GM12872 (cell line): ENCODE measurements around the gene MC1R.

Source experiments
- CTCF ChIP-seq: IDR thresholded peaks from 3 replicates; pipeline ENCODE4 v1.5.1; 2011; ENCODE audit warnings: low read depth, mild to moderate bottlenecking, low read length, moderate library complexity; ENCODE audit not compliant: insufficient read depth

MC1R gene

DNA sequence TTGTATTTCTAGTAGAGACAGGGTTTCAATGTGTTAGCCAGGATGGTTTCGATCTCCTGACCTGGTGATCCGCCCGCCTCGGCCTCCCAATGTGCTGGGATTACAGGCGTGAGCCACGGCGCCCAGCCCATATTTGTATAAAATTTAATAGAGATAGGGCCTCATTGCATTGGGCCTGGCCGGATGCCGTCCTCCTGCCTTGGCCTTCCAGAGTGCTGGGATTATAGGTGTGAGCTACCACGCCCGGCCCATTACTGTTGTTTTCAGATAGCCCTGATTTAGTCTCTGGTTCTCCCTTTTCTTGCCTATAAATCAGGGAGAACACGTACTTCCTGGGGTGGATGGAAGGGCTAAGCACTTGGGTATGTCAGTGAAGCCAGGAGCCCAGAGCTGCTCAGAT lies 33.4 kb downstream of the MC1R start:
- TF ChIP-seq CTCF: no peak

- TF ChIP-seq CTCF: no peak
These were observed 33.9 kb downstream of the MC1R start for GRCh38 chr16:89952551-89952950.

DNA sequence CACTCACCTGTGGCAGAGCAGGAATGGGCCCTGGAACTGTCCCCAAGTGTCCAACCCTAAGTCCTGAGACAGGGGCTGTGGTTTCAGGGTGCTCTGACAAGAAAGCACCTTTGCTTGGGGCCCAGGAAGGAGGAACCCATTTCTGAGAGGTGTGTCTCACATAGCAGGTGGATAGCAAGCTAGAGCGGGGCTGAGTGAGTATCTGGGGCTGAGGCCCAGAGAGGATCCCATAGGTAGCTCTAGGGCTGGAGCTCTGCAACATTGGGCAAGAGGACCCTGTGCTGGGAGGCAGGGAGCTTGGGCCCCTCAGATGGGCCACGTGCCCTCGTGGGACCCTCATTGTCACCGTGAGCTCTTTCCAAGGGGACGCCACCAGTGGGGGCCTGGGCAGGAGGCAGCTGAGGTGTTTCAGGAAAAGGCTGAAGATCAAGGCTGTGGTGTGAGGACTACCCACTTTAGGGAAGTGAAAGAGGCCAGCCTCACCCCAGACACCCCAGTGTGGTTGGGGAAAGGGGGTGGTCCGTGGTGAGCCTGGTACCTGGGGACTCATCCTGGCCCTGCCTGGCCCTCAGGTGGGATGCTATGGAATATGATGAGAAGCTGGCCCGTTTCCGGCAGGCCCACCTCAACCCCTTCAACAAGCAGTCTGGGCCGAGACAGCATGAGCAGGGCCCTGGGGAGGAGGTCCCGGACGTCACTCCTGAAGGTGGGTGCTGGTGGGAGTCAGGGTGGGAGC lies 35.2 kb downstream of the MC1R start:
- no peak for TF ChIP-seq CTCF

- TF ChIP-seq CTCF: no peak
These were observed 35.8 kb downstream of the MC1R start for GRCh38 chr16:89954462-89954861.

DNA sequence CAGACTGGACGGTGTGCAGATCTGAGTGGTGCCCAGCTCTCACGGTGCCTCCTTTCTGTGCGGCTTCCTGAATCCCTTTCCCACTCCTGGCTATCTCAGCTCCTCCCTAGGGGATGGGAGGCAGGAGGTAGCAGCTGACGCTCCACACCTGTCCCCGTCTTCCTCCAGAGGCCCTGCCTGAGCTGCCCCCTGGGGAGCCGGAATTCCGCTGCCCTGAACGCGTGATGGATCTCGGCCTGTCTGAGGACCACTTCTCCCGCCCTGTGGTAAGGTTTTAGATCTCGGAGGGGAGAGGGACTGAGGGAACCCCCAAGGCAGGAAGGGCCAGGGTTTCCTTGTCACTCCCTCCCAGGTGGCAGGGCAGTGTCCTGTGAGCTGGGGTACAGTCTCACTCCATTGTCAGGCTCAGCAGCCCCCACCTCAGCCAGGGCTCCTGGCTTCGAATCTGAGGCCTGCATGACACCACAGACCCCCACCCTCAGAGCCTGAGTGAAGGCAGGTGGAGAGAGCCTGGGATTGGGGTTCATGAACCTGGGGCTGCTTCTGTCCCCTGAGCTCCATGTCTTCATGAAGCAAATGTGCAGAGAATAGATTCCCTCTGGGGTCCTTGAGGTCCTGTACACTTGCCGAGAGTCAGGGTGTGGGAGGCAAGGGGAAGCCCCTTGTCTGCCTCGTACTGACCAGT lies 36.5 kb downstream of the MC1R start:
- TF ChIP-seq CTCF: no peak

DNA sequence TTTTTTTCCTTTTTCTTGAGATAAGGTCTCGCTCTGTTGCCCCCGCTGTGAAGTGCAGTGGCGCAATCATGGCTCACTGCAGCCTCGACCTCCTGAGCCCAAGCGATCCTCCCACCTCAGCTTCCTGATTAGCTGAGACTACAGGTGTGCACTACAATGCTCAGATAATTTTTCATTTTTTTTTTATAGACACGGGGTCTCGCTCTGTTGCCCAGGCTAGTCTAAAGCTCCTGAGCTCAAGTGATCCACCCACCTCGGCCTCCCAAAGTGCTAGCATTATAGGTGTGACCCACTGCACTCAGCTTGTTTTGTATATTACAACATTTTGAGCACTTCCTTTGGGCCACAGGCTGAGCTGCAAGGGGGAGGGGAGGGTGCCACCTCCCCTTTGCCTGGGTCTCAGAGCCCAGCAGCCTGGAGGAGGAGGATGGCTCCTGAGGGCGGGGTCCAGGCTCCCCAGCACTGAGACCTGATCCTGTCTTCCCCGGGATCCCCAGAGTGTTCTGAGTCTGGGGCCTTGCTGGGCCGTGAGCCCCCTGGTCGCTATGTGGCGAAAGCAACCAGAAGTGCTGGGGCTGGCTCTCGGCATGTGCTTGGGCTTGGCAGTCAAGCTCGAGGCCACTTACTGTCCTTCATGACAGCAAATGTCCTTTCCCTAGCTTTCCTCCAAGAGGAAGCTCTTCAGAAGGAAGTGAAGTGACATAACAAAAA lies 38.0 kb downstream of the MC1R start:
- no peak for TF ChIP-seq CTCF

DNA sequence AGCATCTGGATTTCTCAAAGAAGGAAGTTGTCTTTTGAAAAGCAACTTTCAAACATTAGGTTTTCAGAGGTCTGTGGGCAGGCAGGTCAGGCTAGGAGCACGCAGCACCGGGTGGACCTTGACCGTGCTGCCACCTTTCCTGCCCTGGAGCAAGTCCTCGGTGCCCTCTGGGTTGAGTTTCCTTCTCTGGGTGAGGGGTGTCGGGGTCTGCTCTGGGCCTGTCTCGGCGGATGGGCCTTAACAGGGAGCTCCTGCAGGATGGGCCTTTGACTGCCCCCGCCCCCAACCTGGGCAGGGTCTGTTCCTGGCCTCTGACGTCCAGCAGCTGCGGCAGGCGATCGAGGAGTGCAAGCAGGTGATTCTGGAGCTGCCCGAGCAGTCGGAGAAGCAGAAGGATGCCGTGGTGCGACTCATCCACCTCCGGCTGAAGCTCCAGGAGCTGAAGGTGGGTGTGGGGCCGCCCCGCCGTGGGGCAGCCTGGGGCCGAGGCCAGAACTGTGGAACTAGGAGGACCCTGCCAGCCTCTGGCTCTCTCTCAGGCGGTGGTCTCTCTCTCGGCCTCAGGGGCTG lies 38.6 kb downstream of the MC1R start:
- no peak for TF ChIP-seq CTCF
